ENCODE results near the gene MEF2C.
"Not testable (repeated sequence)": the region's sequence is repeated elsewhere in the genome, so short reads cannot be mapped to it uniquely, and the experiment has no call there.

MEF2C gene

GRCh38 chr5:88861231-88861630 lies 21.8 kb downstream of the MEF2C start:
- DNase-seq (ENCODE audit: low read depth), result no peak

GRCh38 chr5:88860501-88860900 lies 22.5 kb downstream of the MEF2C start:
- no peak for DNase-seq (ENCODE audit: low read depth)

- DNase-seq (ENCODE audit: low read depth), result no peak
These were observed 24.6 kb downstream of the MEF2C start for GRCh38 chr5:88858392-88858791.

GRCh38 chr5:88856381-88856780 lies 26.6 kb downstream of the MEF2C start:
- DNase-seq (ENCODE audit: low read depth), result not testable (repeated sequence)

GRCh38 chr5:88854769-88855168 lies 28.2 kb downstream of the MEF2C start:
- DNase-seq (ENCODE audit: low read depth), result no peak

GRCh38 chr5:88847420-88847819 lies 35.6 kb downstream of the MEF2C start:
- DNase-seq (ENCODE audit: low read depth), result no peak

- no peak for DNase-seq (ENCODE audit: low read depth)
These were observed 36.5 kb downstream of the MEF2C start for GRCh38 chr5:88846434-88846833.

- no peak for DNase-seq (ENCODE audit: low read depth)
These were observed 37.8 kb downstream of the MEF2C start for GRCh38 chr5:88845081-88845697.

- DNase-seq (ENCODE audit: low read depth), result no peak
These were observed 40.2 kb downstream of the MEF2C start for GRCh38 chr5:88842784-88843183.

GRCh38 chr5:88841212-88841611 lies 41.8 kb downstream of the MEF2C start:
- DNase-seq (ENCODE audit: low read depth), result no peak

- DNase-seq (ENCODE audit: low read depth), result no peak
These were observed 42.5 kb downstream of the MEF2C start for GRCh38 chr5:88840495-88840894.

- DNase-seq (ENCODE audit: low read depth), result no peak
These were observed 43.7 kb downstream of the MEF2C start for GRCh38 chr5:88839238-88839637.

- no peak for DNase-seq (ENCODE audit: low read depth)
These were observed 44.5 kb downstream of the MEF2C start for GRCh38 chr5:88838500-88838899.

GRCh38 chr5:88837817-88838216 lies 45.2 kb downstream of the MEF2C start:
- no peak for DNase-seq (ENCODE audit: low read depth)

GRCh38 chr5:88837222-88837621 lies 45.8 kb downstream of the MEF2C start:
- no peak for DNase-seq (ENCODE audit: low read depth)

- peak; percentile 32 for DNase-seq (ENCODE audit: low read depth)
These were observed 46.7 kb downstream of the MEF2C start for GRCh38 chr5:88836195-88836838.

- no peak for DNase-seq (ENCODE audit: low read depth)
These were observed 48.5 kb downstream of the MEF2C start for GRCh38 chr5:88834499-88834898.

GRCh38 chr5:88834131-88834462 lies 48.9 kb downstream of the MEF2C start:
- no peak for DNase-seq (ENCODE audit: low read depth)

- DNase-seq (ENCODE audit: low read depth), result peak; percentile 35
These were observed 49.4 kb downstream of the MEF2C start for GRCh38 chr5:88833371-88834130.

- DNase-seq (ENCODE audit: low read depth), result no peak
These were observed 51.2 kb downstream of the MEF2C start for GRCh38 chr5:88831816-88832215.

- DNase-seq (ENCODE audit: low read depth), result no peak
These were observed 52.4 kb downstream of the MEF2C start for GRCh38 chr5:88830567-88830966.

- DNase-seq (ENCODE audit: low read depth), result no peak
These were observed 53.2 kb downstream of the MEF2C start for GRCh38 chr5:88829775-88830174.

- no peak for DNase-seq (ENCODE audit: low read depth)
These were observed 53.9 kb downstream of the MEF2C start for GRCh38 chr5:88829054-88829453.
